GM19240 (cell line): Measurements from ENCODE around the gene SHE.

Experiments
- DNase-seq: peaks from one replicate; pipeline ENCODE4 v3.0.0; 2011; ENCODE audit warnings: low spot score; ENCODE audit not compliant: insufficient read length

Gene SHE

DNA sequence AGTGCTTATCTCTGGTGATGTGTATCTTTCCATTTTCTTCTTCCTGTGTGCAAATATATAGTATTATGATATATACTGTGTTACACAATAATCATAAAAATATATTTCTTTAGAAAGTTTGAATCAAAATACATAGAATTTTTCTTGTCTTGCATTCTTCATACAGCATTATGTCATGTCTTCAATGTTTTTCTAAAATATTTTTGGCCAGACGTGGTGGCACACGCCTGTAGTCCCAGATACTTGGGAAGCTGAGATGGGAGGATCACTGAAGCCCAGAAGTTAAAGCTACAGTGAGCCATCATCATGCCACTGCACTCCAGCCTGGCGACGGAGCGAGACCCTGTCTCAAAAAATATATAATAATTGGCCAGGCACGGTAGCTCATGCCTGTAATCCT is 55.4 kb downstream of the SHE start:
- DNase-seq, result no peak

DNA sequence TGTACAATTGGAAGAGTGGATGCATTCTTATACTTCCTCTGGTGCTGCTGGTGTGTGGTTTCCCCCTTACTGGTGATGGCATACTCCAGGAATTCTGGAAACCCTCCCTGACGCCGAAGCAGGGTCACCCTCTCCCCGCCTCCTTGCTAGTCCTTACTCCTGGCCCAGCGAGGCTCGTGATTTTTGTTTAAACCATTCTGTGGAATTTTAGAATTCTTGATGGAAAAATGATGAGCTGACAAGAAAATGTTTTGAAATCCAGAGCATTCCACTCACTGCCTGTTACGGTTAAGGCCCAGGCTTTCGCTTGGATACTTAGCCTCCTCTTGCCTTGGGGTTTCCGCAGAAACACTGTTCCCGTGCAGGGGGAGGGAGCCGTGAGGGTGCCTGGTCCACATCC is 55.9 kb downstream of the SHE start:
- no peak for DNase-seq

DNA sequence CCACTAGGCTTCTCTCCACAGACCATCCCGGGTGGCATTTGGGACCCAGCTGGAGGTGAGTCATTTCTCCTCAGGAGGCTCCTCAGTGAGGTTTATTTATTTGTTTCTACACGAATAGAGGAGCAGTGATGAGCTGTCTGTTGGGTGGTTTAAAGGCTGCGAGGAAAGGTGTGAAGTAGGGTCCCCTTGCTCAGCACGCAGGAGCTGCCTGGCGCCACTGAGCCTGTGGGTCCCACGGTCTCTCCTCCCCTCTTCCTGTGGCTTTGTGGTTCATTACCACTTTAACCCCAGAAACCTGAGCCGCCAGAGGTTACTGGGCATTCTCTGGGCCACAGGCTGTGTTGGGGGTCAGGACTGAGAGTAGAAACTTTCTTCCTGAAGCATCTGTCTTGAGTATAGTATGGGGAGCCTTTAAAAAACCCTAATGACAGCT is 57.2 kb downstream of the SHE start:
- peak; percentile 69 for DNase-seq

DNA sequence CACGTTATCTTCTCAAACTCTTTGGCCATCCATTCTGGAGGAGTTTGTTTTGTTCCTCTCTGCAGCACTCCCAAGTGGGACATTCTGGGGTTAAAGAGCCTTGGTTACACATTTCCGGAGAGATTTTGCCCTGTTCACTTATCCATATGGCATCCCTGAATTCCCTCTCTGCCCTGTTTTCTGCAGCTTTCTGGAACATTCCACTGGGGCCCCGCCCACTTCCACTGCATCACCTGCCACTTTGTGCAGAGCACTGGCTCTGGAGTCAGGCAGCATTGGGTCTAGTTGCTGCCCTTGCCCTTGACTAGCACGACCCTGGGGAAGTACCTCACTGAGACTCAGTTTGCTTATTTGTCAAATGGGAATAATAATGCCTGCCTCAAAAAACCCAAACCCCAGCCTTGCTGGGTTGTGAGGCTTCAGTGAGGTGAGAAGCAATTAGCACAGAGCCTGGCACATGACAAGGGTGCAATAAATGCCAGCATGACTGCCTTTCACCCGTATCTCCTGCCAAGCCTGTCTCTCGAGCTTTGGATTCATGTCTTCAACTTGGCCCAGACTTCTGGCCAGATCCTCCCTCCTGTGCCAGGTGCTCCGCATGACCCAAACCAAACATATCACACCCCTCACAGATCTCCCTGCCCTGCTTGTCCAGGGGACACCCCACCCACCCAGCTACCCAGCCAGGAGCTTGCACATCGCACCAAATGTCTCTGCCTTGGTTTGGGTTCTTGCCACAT is 58.8 kb downstream of the SHE start:
- DNase-seq, result no peak

DNA sequence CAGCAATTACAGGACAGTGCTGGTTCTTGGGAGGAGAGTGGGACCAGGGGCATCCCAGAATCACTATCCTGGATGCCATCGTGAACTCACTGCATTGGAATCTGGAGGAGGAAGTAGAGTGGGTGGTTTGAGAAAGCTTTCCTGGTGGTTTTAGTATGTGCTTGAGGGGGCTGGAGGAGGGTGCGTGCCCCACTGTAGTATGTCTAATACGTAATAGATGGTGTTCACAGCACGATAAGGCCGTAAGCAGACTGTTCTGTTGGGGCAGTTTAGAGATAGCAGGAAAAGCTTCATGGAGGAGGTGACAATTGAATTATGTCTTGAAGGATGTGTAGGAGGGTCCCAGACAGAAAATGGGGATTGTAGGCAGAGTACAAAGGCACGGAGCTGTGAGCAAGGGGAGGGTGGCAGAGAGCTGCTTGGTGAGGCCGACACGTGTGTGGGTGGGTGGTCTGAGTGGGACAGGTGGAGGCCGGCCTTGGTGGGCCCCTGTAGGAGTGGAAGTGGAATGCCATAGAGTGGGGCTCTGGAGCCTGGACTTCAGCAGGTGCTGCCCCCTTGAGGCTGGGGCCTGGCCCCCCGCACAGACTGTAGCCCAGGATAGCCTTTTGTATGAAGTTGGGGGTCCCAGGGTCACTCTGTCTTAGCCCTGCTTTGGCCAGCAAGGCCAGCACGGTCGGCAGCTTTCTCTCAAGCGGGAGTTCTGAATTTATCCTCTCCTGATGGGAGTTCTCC is 60.0 kb downstream of the SHE start:
- no peak for DNase-seq

DNA sequence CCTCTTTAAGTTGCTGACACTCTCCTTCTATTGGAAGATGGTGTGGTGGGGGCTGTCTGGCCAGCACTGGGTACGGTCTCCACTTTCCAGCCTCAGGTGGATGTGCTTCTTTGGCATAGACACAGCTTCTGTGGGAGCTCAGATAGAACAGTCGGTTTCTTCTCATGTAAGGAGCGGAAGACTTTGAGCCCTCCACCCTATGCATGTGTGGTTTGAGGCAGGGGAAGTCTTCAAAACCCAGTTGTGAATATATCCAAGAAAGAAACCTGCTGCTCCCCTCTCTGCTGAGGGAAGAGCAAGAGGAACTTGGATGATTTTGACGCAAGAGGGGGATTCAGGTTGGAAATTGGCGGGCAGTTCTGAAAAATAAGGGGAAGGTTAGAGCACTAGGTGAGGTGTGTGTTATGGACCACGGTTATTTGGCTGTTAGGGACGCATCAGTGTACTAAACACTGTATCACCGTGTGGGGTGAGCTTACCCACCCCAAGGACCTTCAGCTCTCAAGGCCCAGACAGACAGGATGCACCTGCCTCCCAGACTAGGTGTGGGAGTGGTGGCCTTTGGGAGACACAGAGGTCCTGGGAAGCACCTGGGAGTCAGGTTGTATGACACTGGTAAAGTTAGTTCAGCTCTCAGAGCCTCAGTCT is 60.8 kb downstream of the SHE start:
- no peak for DNase-seq

DNA sequence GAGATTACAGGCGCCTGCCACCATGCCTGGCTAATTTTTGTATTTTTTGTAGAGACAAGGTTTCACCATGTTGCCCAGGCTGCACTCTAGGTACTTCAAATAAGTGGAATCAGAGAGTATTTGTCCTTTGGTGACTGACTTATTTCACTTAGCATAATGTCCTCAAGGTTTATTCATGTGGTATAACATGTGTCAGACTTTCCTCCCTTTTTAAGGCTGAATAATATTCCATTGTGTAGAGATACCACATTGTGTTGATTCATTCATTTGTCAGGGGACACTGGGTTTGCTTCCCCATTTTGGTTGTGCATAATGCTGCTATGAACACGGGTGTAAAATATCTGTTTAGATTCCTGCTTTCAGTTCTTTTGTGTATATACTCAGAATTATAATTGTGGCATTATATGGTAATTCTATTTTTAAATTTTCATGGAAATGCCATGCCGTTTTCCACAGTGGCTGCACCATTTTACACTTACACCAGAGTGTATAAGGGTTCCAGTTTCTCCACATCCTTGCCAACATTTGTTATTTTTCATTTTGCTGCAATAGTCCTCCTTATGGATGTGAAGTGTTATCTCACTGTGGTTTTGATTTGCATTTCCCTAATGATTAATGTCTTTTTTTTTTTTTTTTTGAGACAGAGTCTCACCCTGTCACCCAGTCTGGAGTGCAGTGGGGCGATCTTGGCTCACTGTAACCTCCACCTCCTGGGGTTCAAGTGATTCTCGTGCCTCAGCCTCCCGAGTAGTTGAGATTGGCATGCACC is 62.0 kb downstream of the SHE start:
- DNase-seq, result no peak

DNA sequence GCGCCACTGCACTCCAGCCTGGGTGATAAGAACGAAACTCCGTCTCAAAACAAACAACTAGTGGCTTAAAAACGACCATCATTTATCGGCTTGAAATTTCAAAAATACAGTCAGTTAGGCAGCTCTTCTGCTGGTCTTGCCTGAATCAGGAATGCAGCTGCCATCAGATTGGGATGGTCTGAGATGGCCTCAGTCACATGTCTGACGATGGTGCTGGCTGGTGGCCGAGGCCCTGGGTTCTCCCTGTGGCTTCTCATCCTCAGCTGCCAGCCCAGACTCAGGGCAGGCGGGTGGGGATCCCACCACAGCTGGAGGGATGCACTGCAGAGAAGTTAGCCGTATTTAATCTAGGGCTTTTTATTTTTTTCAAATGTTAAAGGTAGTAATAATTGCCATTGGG is 65.8 kb downstream of the SHE start:
- no peak for DNase-seq

DNA sequence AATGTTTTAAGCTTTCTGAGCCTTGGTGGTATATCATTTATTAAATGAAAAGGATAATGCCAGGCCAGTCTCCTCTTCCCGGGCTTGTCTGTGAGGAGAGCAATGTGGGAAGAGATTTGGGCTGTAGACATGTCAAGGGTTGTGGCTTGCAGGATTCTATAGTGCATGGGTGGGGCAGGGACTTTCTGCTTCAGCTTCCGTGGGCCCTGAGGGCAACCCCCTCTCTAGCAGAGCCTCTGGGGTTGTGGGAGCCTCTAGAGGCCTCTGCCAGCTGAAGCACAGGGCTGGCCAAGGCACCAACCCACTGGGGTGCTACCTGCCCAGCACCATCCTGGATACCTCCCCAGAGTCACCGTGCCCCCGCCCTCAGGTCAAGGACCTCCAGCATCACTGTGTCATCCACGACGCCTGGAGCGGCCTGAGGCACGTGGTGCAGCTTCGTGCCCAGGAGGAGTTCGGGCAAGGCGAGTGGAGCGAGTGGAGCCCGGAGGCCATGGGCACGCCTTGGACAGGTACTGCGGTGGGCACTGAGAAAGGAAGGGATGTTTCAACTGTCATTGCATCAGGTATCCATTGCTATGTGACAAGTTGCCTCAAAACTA is 66.5 kb downstream of the SHE start:
- no peak for DNase-seq

DNA sequence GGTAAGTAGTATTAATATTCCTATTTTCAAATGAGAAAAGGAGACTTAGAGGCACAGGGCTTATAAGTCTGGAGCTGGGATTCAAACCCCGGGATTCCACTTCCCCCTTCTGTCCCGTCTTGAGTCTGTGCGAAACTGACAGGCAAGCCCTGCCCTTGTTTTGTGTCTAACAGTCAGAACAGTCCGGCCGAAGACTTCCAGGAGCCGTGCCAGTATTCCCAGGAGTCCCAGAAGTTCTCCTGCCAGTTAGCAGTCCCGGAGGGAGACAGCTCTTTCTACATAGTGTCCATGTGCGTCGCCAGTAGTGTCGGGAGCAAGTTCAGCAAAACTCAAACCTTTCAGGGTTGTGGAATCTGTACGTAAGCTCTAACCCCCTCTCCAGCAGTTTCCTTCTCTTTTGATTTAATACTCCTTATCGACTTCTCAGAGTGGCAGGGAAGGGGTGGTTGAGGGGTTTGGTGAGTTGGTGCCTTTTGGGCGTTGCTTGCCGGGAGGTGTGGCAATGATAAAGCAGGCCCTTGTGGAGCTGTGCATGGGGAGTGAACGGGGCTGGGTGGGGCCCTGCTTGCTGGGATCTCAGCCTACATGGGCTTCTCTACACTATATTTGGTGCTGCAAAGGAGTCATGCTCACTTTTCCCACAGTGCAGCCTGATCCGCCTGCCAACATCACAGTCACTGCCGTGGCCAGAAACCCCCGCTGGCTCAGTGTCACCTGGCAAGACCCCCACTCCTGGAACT is 67.7 kb downstream of the SHE start:
- no peak for DNase-seq

DNA sequence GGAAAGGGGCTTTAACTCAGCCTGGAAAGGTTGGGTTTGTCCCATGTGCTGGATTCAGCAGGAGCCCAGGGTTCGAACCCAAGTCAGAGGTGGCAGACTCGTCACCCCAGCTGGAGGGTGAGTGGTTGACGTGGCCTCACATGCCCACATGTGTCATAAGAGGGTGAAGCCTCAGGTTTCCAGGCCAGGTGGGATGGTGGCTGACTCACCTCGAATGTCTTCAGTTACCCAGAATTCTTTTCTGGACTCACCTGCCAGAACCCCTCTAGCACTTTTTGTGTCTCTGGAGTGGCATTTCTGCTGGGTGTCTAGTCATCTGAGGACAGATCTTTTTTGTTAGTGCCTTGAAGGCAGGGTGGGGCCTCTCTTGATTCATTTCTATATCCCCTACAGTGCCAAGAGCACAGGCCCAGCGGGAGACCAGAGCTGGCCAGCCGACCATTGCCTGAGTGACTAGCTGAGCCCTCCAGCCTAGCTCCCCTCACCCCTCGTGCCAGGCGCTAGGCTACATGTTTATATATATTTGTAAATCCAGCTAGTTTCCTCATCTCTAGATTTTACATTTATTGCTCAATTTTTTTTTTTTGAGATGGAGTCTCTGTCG is 68.9 kb downstream of the SHE start:
- no peak for DNase-seq

DNA sequence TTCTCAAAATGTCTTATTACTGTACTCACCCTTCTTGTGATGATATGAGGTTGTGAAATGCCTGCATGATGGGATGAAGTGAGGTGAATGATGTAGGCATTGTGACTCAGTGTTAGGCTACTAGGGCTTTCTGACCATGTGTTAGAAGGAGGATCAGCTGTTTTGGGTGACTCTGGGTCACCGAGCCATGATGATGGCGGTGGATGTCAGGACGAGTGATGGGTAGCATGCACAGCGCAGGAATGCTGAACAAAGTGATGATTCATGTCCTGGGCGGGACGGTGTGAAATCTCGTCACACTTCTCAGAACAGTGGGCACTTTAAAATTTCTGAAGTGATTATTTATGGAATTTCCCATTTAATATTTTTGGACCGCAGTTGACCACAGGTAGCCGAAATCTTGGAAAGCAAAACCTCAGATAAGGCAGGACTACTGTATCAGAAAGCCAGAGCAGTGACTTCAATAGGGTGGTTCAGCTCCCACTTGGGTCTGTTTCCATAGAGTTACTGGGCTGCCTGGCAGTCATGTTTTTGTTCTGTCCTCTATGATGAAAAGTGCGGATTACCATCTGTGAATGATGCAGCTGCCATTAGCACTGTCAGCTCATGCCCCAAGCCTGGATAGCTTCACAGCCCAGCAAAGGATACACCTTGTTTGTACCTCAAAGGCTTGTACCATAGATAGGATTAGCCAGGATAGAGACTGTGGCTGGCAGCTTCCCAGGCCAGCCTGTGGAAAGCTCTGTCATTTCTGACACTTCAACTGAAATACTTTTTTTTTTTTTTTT is 70.4 kb downstream of the SHE start:
- DNase-seq, result no peak

DNA sequence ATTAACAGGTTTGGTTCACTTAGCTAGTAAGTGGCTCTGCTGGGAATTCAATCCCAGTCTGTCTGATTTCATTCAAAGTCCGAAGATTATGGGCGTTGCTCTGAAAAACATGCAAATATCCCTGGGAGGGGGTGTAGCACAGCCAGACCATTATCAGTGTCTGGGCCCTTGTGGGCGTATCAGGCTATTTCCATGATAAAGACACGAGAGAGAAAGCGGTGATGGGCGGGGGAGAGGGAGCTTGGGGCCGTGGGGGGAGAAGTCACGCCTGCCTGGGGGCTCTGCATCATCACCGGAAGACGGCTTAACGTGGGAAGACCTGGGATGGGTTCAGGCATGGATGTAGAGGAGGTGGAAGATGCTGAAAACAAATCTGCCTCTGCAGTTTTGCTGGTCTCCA is 71.3 kb downstream of the SHE start:
- DNase-seq, result no peak

DNA sequence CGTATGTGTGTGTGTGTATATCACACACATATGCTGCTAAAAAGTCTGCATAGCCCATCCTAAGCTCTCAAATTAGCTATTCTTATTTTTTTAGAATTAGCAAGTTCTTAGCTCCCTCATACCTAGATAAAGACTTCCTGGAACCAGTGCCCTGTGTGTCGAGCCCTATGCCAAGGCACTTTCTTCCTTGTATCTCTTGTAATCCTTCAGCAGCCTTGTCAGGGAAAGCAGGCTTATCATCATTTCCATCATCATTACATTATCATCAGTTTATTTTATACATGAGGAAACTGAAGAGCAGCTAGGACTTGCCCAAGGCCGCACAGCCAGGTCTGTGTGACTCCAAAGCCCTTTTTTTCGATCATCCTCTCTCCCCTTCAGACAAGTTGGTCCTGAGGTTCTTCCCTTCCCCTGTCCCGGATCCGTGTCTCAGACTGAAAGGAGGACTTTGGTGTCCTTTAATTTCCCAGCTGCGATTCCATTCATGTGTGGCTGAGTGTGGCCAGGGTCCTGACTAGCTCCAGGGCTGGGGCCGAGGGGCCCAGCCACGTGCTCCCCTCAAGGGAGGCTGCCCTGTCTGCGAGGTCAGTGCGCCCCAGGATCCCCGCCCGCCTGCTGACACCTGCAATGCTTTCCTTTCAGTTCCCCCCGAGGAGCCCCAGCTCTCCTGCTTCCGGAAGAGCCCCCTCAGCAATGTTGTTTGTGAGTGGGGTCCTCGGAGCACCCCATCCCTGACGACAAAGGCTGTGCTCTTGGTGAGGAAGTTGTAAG is 72.2 kb downstream of the SHE start:
- DNase-seq, result no peak
